RWPE2 (cell line): Measurements from ENCODE around the gene OR10T2.

Source experiments
- ATAC-seq: fragments of 200-7000 bp; cut with Tn5 transposase; 3 replicates; pipeline ENCODE4 v1.9.1; 2021; ENCODE audit warnings: low read depth
- DNase-seq: peaks from one replicate; pipeline ENCODE4 v3.0.0-alpha.2; 2020; ENCODE audit warnings: low spot score
- H3K27ac ChIP-seq: fragments of 450-650 bp; 2 replicates; pipeline ENCODE4 v1.5.1; 2017; ENCODE audit warnings: mild to moderate bottlenecking; ENCODE audit not compliant: poor library complexity, severe bottlenecking
- H3K27me3 ChIP-seq: fragments of 250-450 bp; sonication (Bioruptor Pico); 2 replicates; pipeline ENCODE4 v1.5.1; 2021; ENCODE audit warnings: mild to moderate bottlenecking, moderate library complexity; ENCODE audit not compliant: insufficient read depth, poor library complexity, severe bottlenecking
- H3K36me3 ChIP-seq: fragments of 250-450 bp; sonication (Bioruptor Pico); 2 replicates; pipeline ENCODE4 v1.5.1; 2020; ENCODE audit warnings: low read depth, mild to moderate bottlenecking, moderate library complexity
- H3K4me1 ChIP-seq: fragments of 250-450 bp; sonication (Bioruptor Pico); 2 replicates; pipeline ENCODE4 v1.5.1; 2021; ENCODE audit warnings: mild to moderate bottlenecking, moderate library complexity; ENCODE audit not compliant: insufficient read depth, poor library complexity, severe bottlenecking
- H3K4me3 ChIP-seq: fragments of 250-450 bp; sonication (Bioruptor Pico); 2 replicates; pipeline ENCODE4 v1.5.1; 2021; ENCODE audit warnings: mild to moderate bottlenecking, moderate library complexity; ENCODE audit not compliant: severe bottlenecking
- H3K9me3 ChIP-seq: fragments of 250-450 bp; sonication (Bioruptor Pico); 2 replicates; pipeline ENCODE4 v1.5.1; 2021; ENCODE audit warnings: mild to moderate bottlenecking, moderate library complexity; ENCODE audit not compliant: severe bottlenecking
- CTCF ChIP-seq: fragments of 450-650 bp; IDR thresholded peaks from one replicate; pipeline ENCODE4 v1.5.1; 2017; ENCODE audit warnings: mild to moderate bottlenecking, moderate library complexity; ENCODE audit not compliant: poor library complexity, severe bottlenecking

OR10T2 gene

GRCh38 chr1:158362482-158362881 is 36.8 kb downstream of the OR10T2 start:
- Histone ChIP-seq H3K4me3 (no peak overlapping the region), H3K36me3 (no peaks in the 10 kb centered on the region), H3K9me3 (no peaks in the 10 kb centered on the region), H3K4me1 (no peaks in the 10 kb centered on the region), H3K27ac (no peak overlapping the region), H3K27me3 (no peaks in the 10 kb centered on the region)
- no peak for ATAC-seq
- DNase-seq: no peak
- TF ChIP-seq CTCF: no peak

- Histone ChIP-seq H3K27ac (no peak overlapping the region), H3K4me3 (no peak overlapping the region), H3K4me1 (no peaks in the 10 kb centered on the region), H3K36me3 (no peaks in the 10 kb centered on the region), H3K9me3 (no peaks in the 10 kb centered on the region), H3K27me3 (no peaks in the 10 kb centered on the region)
- TF ChIP-seq CTCF: no peak
- ATAC-seq (no peak), DNase-seq (no peak)
These were observed 41.8 kb downstream of the OR10T2 start for GRCh38 chr1:158357441-158357840.

GRCh38 chr1:158356616-158357015 is 42.6 kb downstream of the OR10T2 start:
- no peak overlapping the region for H3K27ac ChIP-seq
- no peaks in the 10 kb centered on the region for H3K9me3 ChIP-seq
- no peak for TF ChIP-seq CTCF
- H3K36me3 ChIP-seq: no peaks in the 10 kb centered on the region
- ATAC-seq: no peak
- no peak for DNase-seq
- H3K27me3 ChIP-seq: no peaks in the 10 kb centered on the region
- H3K4me3 ChIP-seq: no peak overlapping the region
- H3K4me1 ChIP-seq: no peaks in the 10 kb centered on the region

- DNase-seq: no peak
- Histone ChIP-seq H3K4me1 (no peaks in the 10 kb centered on the region), H3K4me3 (no peak overlapping the region), H3K9me3 (no peaks in the 10 kb centered on the region), H3K27me3 (no peaks in the 10 kb centered on the region), H3K36me3 (no peaks in the 10 kb centered on the region), H3K27ac (no peak overlapping the region)
- TF ChIP-seq CTCF: no peak
- no peak for ATAC-seq
These were observed 43.4 kb downstream of the OR10T2 start for GRCh38 chr1:158355773-158356285.

- no peaks in the 10 kb centered on the region for H3K27me3 ChIP-seq
- no peak overlapping the region for H3K4me3 ChIP-seq
- H3K36me3 ChIP-seq: no peaks in the 10 kb centered on the region
- H3K9me3 ChIP-seq: no peaks in the 10 kb centered on the region
- no peak for TF ChIP-seq CTCF
- no peaks in the 10 kb centered on the region for H3K4me1 ChIP-seq
- ATAC-seq (no peak), DNase-seq (no peak)
- no peak overlapping the region for H3K27ac ChIP-seq
These were observed 45.0 kb downstream of the OR10T2 start for GRCh38 chr1:158354255-158354654.
